ENCODE results near the gene HNRNPH3. TPM values are rescaled to one million over a fixed set of nuclear protein-coding genes. Genes with fewer than 3 reads are reported as not detected.

HNRNPH3 gene
- total RNA-seq, 1 donor from 2014 or later, result 90.4 TPM

GRCh38 chr10:68371604-68372003 lies 39.7 kb downstream of the HNRNPH3 start:
- Histone ChIP-seq H3K36me3 (peaks cover 0 to 65% of the 10 kb centered on the region in 2 donors), H3K27me3 (no peaks in the 10 kb centered on the region), H3K9me3 (peaks cover 5% of the 10 kb centered on the region), H3K27ac (no peak overlapping the region), H3K4me1 (no peaks in the 10 kb centered on the region), H3K4me3 (no peak overlapping the region)
- DNase-seq (ENCODE audit: extremely low spot score in 2 of 2), result no peak
- intact Hi-C loops (cut with DNase I), result no loop called here
- TF ChIP-seq POLR2AphosphoS5 (IDR thresholded peaks at IDR 0.05; ENCODE audit: insufficient read depth in 1 of 2, low read depth in 1 of 2) (no peak), POLR2A (IDR thresholded peaks at IDR 0.05) (no peak)
- TF ChIP-seq, protein P1, sequence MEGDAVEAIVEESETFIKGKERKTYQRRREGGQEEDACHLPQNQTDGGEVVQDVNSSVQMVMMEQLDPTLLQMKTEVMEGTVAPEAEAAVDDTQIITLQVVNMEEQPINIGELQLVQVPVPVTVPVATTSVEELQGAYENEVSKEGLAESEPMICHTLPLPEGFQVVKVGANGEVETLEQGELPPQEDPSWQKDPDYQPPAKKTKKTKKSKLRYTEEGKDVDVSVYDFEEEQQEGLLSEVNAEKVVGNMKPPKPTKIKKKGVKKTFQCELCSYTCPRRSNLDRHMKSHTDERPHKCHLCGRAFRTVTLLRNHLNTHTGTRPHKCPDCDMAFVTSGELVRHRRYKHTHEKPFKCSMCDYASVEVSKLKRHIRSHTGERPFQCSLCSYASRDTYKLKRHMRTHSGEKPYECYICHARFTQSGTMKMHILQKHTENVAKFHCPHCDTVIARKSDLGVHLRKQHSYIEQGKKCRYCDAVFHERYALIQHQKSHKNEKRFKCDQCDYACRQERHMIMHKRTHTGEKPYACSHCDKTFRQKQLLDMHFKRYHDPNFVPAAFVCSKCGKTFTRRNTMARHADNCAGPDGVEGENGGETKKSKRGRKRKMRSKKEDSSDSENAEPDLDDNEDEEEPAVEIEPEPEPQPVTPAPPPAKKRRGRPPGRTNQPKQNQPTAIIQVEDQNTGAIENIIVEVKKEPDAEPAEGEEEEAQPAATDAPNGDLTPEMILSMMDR (IDR thresholded peaks at IDR 0.05), result no peak

- H3K4me1 ChIP-seq, result no peaks in the 10 kb centered on the region
- peaks cover 0 to 72% of the 10 kb centered on the region in 2 donors for H3K36me3 ChIP-seq
- no peaks in the 10 kb centered on the region for H3K9me3 ChIP-seq
- no peak overlapping the region for H3K4me3 ChIP-seq
- DNase-seq (ENCODE audit: extremely low spot score in 2 of 2), result no peak
- intact Hi-C loops (cut with DNase I), result no loop called here
- TF ChIP-seq, protein P1 (IDR thresholded peaks at IDR 0.05), result no peak
- TF ChIP-seq POLR2AphosphoS5 (IDR thresholded peaks at IDR 0.05; ENCODE audit: insufficient read depth in 1 of 2, low read depth in 1 of 2) (no peak), POLR2A (IDR thresholded peaks at IDR 0.05) (no peak)
- no peaks in the 10 kb centered on the region for H3K27me3 ChIP-seq
- no peak overlapping the region for H3K27ac ChIP-seq
These were observed 53.9 kb downstream of the HNRNPH3 start for GRCh38 chr10:68385740-68386139.

Other genes with a start within 250 kb of the HNRNPH3 start
- not detected for gene MYPN, start 222.6 kb upstream of the HNRNPH3 start, total RNA-seq
- not detected for gene ATOH7, start 100.0 kb upstream of the HNRNPH3 start, total RNA-seq
- gene PBLD, start 864 bp downstream of the HNRNPH3 start, total RNA-seq, result 1.2 TPM
- gene RUFY2, start 75.2 kb downstream of the HNRNPH3 start, total RNA-seq, result 24.8 TPM
- gene DNA2, start 139.9 kb downstream of the HNRNPH3 start, total RNA-seq, result 3.7 TPM
- 34.9 TPM for gene SLC25A16, start 195.5 kb downstream of the HNRNPH3 start, total RNA-seq
- gene TET1, start 228.3 kb downstream of the HNRNPH3 start, total RNA-seq, result 3.2 TPM